NCI-H2196 treated with DMSO at 0.1 percent for 48 hours (cell line): ENCODE results near the gene PSRC1.

Experiments used
- DNase-seq: peaks from one replicate; lab custom pipeline; 2025; ENCODE audit not compliant: unreplicated experiment; lab: John Stamatoyannopoulos, UW

Gene PSRC1

DNA sequence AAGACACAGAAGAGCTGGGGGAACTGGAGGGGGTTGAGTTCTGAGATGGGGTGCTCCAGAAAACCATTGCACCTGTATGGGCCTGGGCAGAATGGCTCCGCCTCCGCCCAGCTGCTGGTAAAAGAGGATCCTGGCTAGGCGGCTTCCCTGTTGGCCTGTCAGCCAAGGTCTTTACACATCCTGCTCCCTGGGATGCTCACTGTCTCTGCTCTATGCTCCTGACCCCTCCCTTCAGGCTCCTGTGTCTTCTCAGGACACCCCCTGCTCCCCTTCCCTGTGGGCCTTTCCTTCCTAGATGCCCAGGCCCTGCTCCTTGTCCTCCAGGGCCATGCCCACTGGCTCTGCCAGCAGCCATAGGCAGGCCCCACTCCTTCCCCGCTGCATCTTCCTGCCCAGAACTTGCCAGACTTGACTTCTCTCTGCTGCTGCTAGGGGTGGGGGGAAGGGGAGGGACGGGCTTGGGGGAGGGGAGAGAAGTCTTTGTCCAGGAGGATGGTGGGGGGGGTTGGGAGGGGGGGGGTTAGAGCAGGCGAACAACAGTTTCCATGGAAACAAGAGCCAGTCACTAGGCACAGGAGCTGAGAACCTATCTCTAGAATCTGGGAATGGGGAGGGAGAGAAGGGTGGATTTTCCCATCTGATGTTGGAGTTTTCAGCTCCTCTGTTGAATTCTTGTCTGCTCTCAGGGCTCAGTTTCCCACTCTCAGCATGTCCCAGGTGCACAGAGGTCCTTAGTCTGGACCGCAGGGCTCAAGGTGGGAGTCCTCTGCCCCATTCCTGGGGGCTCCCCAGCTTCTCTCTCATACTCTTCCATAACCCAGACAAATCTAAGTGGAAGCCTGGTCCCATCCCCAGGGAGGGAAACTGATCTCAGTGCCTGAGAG lies 23.0 kb downstream of the PSRC1 start:
- DNase-seq, result no peak

DNA sequence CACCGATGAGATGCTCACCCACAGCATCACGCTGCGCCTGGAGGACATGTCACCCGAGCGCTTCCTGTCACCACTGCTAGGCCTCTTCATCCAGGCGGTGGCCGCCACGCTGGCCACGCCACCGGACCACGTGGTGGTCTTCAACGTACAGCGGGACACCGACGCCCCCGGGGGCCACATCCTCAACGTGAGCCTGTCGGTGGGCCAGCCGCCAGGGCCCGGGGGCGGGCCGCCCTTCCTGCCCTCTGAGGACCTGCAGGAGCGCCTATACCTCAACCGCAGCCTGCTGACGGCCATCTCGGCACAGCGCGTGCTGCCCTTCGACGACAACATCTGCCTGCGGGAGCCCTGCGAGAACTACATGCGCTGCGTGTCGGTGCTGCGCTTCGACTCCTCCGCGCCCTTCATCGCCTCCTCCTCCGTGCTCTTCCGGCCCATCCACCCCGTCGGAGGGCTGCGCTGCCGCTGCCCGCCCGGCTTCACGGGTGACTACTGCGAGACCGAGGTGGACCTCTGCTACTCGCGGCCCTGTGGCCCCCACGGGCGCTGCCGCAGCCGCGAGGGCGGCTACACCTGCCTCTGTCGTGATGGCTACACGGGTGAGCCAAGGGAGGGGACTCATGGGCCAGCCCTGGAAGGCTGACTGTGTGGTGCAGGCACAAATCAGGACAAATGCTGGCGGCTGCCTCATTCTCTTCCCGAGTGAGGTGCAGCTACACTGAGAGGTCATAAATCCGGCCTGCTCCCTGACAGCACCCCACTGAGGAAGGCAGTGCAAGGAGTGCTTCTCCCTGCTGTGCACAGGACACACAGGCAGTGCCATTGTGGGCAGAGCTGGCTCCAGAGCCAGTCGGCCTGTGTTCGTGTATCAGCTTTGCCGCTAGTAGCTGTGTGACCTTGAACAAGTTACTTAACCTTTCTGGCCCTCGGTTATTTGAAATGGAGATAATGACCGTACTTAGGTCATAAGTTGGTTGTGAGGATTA lies 24.2 kb downstream of the PSRC1 start:
- DNase-seq, result no peak

DNA sequence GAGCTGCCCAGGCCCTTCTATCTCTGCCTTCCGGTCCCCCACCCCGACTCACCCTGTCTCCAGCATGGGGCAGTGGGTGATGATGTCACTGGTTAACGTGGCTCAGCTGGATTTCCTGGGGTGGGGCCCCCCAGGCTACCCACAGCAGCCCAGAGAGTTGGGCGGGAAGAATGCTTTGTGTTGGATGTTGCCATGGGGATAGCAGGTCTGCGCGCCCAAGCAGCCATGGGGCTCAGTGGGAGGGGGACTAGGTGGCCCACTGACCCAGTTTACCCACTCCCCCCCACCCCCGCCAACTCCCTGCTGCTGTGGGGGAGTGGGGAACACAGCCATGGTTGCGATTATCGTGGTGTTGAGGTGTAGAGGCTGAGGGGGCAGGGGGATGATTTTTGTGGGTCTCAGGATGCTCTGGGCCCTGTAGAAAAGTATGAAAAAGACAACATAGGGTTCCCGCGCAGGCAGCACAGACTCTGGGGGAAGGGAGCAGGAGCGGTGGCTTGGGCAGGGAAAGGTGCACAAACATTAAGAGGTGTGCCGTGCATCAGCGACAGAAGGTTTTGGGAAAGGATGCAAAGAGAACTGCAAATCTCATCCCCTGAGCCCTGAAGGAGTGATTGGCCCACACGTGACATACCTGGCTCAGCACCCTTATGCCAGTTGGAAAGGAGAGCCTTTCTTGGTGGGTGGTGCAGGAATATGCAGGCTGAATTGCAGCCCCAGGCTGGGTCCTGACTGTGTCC lies 25.1 kb downstream of the PSRC1 start:
- DNase-seq, result no peak

GRCh38 chr1:109256971-109257681 lies 25.8 kb downstream of the PSRC1 start:
- no peak for DNase-seq

DNA sequence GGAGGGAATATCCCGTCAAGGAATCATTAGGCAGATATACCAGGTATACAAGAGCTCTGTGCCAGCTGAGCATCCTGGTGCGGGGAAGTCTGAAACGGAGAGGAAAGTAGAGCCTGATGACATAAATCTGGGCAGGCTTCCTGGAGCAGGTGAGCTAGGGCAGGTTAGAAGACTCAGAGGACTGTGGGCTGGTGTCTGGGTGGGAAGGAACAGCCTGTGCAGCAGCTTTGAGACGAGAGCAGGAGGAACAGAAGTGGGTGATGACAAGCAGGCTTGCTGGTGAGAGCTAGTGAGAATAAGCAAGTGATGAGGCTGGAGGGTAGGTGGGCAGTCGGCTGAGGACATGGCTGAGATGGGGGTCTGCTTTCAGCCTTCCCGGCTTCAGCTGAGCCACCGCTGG lies 26.9 kb downstream of the PSRC1 start:
- DNase-seq, result no peak

DNA sequence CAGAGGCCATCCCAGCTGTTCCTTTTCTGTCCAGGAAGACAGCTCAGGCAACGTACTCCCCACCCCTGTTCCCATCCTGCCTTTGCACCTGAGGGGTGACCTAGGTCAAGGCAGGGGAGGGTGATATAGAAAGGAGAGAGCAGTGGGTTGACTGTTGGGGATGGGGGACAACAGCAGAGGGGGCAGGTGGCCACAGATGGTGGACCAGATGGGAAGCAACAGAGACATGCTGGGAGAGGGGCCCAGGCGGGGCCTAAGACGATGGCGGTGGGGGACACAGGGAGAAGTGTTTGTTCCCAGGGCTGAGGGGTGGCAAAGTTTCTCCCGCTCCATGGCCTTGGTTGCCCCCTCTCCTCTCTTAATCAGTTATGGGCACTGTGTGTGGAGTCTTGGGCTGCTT lies 27.3 kb downstream of the PSRC1 start:
- no peak for DNase-seq

DNA sequence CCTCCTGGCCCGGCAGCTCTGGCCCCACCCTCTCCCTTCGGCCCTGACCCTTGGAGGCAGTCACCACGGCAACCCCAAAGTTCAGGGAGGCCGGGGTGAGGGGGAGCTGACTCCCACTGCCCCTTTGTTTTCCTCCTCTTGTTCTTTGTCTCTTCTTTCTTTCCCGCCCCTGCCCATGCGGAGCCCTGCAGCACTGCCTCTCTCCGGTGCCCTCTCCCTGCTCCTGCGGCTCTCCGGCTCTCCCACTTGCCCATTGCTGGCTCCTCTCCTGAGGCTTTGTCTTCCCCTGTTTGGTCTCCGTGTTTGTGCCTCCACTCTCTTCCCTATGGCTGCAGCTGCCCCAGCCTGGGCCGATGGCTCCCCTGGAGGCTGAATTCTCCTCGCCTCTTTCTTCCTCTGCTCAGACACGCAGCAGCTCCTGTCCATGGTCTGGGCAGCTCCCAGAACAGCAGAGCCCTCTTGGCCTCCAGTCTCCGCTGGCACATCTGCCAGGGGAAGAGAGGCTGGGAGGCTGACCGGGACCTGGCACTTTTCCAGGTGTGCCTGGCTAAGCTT lies 27.8 kb downstream of the PSRC1 start:
- DNase-seq, result no peak

GRCh38 chr1:109254621-109255096 lies 28.3 kb downstream of the PSRC1 start:
- no peak for DNase-seq

- no peak for DNase-seq
Measured at GRCh38 chr1:109253803-109254620, 28.9 kb downstream of the PSRC1 start.

- no peak for DNase-seq
Measured at GRCh38 chr1:109252893-109253802, 29.8 kb downstream of the PSRC1 start.

- DNase-seq, result no peak
Measured at GRCh38 chr1:109252167-109252892, 30.6 kb downstream of the PSRC1 start.

DNA sequence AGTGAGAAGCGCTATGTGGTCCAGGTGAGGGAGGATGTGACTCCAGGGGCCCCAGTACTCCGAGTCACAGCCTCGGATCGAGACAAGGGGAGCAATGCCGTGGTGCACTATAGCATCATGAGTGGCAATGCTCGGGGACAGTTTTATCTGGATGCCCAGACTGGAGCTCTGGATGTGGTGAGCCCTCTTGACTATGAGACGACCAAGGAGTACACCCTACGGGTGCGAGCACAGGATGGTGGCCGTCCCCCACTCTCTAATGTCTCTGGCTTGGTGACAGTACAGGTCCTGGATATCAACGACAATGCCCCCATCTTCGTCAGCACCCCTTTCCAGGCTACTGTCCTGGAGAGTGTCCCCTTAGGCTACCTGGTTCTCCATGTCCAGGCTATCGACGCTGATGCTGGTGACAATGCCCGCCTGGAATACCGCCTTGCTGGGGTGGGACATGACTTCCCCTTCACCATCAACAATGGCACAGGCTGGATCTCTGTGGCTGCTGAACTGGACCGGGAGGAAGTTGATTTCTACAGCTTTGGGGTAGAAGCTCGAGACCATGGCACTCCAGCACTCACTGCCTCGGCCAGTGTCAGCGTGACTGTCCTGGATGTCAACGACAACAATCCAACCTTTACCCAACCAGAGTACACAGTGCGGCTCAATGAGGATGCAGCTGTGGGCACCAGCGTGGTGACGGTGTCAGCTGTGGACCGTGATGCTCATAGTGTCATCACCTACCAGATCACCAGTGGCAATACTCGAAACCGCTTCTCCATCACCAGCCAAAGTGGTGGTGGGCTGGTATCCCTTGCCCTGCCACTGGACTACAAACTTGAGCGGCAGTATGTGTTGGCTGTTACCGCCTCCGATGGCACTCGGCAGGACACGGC lies 31.4 kb downstream of the PSRC1 start:
- no peak for DNase-seq

- no peak for DNase-seq
Measured at GRCh38 chr1:109250454-109251276, 32.3 kb downstream of the PSRC1 start.

DNA sequence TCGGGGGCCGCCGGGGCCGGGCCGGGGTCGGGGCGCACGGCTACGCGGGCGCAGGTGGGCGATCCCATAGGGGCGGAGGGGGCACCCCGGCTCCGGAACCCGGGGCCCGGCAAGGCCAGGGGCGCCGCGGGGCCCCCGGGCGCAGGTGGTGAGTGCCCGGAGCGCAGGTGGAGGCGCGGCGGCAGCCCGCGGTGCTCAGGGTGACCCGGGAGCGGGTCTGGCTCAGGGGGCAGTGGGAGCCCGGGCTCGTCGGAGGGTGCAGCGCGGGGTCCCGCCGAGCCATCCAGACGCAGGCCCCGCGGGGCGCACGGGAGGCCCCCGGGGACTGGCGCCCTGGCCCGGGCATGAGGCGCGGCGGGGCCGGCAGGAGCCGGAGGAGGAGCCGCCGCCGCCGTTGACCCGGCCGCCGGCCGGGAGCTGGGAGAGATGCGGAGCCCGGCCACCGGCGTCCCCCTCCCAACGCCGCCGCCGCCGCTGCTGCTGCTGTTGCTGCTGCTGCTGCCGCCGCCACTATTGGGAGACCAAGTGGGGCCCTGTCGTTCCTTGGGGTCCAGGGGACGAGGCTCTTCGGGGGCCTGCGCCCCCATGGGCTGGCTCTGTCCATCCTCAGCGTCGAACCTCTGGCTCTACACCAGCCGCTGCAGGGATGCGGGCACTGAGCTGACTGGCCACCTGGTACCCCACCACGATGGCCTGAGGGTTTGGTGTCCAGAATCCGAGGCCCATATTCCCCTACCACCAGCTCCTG lies 33.1 kb downstream of the PSRC1 start:
- no peak for DNase-seq
